ENCODE data around the gene ARID1B.

- TF ChIP-seq POLR2A (IDR thresholded peaks at IDR 0.05) (peak; percentile 70), CTCF (IDR thresholded peaks at IDR 0.05) (no peak)
Observed at GRCh38 chr6:156776840-156777576, at the start of gene ARID1B.
